HG02588 (cell line): ENCODE measurements around the gene JAM3.

Experiments used
- ATAC-seq: cut with Tn5 transposase; IDR thresholded peaks from one replicate; pipeline ENCODE4 v1.9.1; 2021; ENCODE audit warnings: mild to moderate bottlenecking, moderate library complexity; ENCODE audit not compliant: unreplicated experiment

JAM3 gene

DNA sequence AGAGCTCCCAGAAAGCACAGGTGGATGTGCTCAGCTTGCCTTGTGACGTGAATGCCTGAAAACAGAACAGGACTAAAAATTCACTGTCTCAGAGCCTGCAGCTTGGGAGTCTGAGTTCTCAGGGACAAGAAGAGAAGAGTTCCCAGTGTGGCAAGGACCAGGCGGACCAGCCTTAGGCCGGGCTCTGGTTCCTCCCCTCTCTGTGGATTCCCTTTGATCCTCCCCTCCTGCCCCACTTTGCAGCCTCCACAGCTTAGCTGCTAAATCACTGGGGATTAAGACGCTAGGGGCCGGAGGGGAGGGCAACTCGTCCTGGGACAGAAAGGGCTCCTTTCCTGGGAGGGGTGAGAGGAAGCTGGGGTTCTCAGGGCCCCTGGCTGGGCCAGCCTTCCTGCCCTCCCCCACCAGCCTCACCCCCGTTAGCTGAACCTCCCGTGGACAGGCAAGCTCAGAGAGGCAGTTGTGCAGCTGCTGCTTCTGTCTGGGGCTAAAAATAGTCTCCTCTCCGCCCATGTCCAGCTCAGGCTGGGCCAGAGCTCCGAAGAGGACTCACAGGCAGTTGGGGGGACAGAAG lies 29.9 kb upstream of the JAM3 start:
- ATAC-seq: no peak

DNA sequence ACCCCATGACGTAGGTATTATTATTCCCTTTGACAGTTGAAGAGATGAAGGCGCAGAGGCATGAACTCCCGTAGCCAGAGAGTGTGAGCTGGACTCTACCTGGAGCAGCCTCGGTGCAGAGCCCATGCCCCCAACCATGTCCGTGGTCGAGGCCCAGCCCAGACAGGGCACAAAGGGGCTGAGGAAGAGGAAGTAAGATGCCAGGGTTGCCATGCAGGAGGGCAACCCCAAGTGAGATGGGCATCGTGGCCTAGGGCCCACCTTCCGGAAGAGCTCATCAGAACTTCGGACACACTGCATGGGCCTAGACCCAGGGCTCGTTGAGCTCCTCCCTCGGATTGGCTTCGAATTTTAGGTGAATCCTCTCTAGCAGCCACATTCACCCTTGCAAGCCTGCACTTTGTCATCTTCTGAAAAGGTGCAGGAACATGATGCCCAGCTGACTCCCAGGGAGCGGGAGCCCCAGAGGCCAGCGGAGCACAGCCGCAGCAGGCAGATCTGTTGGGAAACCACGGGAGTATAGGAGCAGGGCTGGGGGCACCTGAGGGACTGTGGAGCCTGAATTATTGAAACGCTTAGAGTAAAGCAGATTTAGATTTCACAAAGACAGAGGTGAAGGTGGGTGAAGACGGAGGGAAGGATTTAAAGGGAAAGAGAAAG lies 29.0 kb upstream of the JAM3 start:
- no peak for ATAC-seq

DNA sequence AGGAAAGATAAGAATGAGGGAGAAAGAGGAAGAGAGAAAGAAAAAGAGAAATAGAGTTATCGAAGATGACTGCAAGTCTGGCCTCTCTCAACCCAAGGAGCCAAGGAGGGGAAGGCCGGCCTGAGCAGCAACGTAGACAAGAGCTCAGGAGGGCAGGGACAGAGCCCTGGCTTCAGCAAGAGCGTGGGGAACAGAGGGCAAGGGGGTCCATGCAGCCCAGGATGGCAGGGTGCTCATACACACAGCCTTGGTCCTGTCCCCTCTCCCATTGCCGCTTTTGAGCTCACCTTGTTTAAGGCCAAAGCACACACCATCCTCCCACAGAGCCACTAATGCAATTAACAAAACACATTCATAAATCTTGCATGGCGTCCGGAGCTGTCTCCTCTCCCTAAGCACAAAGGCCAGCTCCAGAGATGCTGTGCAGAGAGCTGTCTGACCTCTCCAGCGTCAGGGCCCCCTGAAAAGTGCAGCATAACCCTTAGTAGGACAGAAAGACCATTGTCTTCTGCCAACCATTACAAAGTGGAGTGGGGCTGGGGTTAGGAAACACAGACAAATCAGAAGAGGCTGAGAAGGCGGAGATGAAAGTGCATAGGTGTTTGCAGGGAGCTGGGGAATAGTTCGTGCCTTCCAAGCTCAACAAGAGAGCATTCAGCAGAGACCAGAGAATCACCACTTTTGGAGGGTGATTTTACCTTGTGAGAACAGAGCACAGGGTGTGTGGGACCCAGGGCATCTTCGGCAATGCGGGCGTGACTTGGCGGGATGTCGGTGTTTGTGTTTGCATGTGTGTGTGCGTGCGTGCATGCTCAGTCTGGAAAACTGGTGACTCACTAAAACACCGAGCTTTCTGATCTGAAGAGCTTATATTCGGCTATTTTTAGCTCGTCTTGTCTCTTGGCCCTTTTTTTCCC lies 28.2 kb upstream of the JAM3 start:
- no peak for ATAC-seq

DNA sequence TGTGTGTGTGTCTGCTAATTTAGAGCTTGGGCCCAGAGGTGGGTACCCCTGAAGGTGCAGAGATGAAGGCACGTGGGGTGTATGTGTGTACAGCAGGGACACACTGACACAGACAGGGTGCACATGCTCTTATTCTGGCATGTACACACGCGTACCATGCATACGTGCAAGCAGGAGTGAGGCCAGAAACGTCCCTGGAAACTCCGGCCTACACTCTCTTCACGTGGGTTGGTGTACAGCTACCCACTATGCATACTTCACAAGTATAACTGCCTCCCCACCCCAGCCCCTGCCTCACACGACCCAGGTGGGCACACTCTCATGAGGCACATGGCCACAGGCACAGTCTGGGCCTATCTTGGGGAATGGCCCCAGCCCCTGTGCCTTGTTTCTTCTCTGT lies 27.5 kb upstream of the JAM3 start:
- no peak for ATAC-seq

DNA sequence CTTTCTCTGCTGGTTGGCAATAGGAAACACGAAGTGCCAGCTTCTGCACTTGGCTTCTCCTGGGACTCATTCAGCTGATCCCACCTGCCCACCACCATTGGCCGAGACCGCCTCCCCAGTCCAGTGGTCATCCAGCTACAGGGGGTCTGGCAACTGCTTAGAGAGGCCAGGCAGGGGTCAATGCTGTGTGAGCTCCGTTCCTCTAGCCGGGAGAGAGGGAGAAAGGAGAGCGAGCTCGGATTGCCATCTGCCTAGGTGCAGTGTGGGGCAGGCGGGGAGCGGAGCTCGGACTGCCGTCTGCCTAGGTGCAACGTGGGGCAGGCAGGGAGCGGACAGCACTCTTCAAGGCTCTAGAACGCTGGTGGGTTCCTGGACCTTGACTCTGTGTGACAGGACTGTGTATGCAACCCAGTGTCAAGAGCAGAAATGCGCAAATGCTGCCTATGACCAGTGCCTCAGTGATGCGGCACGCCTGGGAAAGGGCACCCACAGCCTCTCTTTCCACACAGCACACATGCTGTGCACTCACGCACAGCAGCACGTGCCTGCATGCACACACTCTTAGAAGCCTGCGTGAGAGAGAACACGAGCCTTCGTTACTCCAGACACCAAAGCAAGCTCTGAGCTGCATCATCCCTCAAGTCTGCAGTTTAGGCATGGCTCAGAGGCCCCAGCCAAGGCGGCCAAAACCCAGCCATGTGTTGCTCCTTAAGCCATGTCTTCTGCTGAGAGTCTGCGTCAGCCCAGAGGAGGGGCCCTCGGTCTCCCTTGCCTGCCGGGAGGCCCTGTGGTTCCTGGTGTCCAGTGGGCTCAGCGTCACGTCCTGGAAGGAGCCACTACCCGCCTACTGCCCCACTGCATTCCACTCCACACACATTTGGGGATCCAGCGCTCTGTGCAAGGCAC lies 26.8 kb upstream of the JAM3 start:
- no peak for ATAC-seq

DNA sequence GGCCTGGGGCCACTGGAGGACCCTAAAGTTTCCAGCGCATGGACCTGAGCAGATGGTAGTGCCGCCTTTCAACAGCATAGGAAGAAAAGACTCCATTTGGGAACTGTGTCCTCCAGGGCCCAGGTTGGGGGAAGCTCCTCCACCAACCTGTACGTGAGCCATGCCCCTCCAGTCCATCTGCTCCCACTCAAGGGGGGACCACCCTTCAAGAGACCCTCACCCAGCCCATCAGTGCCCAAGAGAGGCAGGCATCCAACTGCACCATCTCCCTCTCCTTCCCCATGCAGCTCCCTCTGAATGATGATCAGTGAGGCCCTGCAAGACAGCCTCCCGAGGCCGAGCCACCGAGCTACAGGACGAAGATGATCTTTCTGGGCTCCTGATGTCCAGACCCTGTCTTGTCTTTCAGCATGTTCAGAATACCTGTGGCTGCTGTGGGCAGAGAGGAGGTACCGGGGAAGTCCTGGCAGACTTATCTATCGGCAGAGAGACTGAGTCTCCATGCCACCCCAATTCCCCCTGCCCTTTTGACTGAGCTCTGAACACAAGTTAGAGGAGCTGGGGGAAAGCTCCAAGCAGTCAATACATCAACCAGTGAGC lies 25.0 kb upstream of the JAM3 start:
- no peak for ATAC-seq

DNA sequence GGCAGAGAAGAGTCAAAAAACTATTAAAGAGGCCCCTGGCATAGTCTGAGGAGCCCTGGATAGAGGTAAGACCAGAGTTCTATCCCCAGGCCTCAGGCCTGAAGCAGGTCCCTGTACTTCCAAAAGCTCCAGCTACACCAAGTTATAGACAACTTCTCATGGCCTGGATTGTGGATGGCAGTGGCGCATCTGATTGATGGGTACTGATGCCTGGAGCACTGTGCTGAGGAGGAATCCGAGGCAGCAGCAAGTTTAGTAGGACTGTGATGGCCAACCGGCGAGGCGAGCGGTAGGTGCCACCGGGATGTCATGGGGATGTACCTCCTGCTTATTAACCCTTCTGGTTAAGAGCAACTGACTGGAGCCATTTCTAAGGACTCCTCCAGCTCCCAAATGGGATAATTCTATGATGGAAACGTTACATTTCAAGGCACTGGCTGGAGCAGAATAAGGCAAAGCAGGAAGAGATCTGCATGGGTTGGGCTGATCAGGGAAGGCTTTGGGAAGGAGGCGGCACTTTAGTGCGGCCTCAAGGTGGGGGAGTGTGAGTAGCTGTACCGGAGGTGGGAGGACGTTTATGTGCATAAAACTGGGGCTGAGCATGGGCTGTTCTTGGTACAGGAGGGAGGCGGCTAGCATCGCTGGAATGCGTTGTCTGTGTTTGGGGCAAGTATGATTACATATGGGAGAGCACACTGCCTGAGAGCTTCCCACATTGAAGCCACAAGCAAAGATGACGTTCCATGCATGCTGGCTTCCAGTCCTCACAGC lies 24.2 kb upstream of the JAM3 start:
- no peak for ATAC-seq

DNA sequence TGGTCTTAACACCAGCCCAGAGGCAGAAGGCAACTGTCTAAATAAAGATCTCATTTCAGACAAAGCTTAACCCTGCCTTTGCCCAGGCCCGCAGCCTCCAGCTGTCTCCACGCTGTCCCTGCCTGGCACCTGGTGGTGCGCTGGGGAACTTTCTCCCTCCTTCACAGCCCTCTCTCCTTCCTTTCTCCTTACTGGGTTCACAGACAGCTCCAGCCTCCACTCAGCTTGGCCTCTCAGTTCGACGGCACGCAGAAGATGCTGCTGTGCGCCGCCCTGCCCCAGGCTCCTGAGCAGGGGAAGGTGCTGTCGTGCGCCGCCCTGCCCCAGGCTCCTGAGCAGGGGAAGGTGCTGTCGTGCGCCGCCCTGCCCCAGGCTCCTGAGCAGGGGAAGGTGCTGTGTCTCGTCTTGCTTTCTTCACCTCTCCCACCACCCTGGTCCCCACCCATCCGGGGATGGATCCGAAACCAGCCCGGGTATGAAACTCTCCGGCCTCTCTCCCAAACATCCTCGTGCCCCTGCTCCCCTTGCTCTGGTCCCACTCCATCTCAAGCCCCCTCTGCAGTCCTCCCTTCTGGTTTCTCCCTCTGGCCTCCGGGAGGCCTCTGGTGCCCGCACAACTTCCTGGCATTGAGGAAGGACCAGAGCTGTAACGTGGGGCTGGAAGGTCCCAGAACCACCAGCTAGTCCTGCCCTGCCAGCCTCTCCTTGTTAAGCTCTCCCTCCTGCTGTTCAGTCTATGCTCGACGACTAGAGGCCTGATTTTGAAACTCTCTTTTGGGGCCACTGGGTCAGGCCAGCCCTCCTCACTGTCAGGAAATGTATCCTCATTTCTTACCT lies 22.9 kb upstream of the JAM3 start:
- ATAC-seq: no peak

DNA sequence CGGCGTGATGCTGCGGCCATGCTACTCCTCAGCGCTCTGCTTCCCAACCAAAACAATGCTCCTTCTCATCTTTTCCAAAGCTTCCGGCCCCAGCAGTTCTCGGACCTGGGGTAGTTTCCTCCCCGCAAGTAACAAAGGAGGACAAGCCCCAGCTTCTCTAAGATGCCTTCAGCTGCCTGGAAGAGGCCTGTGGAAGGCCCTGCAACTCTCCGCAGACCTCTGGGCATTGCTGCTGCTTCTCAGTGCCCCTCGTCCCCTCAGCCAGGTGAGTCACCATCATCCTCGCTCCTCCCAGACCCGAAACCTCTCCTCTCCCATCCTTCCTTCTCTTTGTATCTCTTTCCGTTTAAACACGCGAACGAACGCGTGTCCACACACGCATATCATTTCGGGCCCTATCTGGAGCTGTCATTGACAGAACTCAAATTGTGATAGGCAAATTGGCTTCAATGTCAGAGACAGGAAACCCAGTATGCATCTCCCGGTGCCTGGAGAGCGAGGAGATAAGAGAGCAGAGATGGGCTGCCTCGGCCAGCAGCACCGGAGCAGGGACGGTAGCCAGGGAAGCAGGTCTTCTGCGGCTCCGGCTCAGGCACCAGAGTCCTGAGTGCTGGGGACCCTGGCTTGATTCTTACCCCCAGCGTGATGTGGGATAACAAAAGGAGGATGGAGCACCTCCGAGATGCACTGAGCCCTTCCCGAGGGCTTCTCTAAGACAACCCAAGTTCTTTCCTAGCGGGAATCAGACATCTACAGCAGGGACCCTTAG lies 22.0 kb upstream of the JAM3 start:
- ATAC-seq: no peak

DNA sequence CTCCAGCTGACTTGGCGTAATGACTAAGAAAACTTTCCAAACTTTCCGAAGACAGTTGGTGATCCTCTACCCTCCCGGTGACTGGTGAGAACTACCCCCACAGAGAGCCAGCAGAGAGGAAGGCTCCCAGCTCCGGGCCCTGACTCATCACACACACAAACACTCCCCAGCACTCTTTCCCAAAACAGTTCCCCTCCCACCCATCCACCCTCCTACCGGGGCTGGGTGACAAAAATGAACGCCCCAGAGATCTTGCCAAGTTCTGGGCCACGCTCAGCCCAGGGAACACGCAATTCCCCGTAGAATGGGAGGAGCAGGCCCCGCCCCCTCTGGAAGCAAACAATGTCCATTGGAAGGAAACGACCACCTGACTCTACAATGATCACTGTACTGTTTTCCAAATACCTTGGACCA lies 21.3 kb upstream of the JAM3 start:
- no peak for ATAC-seq

DNA sequence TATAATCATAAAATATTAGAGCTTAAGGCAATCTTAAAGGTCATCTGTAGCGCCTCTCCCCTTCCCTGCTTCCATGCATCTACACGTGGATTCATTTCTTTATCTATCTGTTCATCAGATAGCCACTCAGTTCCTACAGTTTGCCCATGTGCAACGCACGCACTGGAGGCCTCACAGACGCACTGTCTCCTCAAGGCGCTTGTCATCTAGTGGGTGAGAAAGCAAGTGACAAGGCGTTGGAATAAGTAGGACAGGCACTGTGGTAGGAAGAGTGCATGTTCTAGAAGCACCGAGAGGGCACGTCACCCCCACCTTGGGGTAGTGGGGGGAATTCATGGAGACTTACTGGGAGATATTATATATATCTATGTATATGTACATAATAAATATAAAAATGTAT lies 20.8 kb upstream of the JAM3 start:
- no peak for ATAC-seq

DNA sequence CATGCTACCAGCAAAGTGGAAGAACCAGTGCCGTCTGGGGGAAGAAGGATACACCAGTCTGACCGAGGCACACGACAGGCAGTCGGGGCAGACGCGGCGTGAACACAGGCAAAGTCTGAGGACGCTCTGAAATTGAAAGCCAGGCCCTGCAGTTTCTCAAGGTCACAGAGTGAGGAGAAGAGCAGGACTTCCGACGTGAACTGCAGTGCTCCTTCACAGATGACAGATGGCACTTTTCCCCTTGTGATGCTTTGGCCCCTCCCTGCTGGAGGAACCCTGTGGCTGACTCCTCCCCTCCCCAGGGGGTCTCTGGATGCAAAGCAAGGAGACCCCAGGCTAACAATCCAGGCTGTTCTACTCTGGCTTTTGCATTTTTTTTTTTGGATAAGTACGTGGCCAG lies 19.6 kb upstream of the JAM3 start:
- ATAC-seq: no peak

DNA sequence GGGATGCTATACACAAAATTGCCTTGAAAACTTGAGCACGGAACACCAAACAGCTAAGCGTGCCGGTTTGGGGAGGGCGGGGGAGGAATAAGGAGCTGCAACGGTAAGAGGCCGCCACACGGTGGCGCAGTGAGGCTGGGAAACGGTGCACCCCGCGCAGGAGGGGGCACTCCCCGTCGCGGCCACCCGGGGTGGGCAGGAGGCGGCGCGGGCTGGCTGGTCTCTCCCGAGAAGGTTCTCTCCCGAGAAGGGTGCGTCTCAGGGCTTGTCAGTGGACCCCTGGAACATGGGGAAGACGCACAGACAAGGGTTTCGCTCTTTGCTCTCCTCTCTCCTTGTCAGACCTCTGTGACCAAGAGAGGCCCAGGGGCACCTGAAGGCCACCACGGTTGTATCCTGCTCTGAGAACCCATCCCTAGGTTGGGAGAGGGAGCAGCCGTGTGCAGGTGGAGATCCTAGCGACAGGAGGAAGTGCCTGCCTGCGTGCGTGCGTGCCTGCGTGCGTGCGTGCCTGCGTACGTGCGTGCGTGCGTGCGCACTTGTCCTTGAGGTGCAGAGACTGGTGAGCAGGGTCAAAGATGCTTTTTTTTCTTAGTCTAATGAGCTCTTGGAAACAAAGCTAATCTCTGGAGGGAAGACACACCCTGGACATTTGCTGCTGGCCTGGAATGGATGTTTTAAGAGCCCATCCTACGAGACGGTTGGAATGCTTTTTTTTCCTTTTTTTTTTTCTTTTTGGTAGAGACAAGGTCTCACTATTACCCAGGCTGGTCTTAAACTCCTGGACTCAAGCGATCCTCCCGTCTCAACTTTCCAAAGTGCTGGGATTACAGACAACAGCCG lies 18.1 kb upstream of the JAM3 start:
- peak; percentile 80 for ATAC-seq

DNA sequence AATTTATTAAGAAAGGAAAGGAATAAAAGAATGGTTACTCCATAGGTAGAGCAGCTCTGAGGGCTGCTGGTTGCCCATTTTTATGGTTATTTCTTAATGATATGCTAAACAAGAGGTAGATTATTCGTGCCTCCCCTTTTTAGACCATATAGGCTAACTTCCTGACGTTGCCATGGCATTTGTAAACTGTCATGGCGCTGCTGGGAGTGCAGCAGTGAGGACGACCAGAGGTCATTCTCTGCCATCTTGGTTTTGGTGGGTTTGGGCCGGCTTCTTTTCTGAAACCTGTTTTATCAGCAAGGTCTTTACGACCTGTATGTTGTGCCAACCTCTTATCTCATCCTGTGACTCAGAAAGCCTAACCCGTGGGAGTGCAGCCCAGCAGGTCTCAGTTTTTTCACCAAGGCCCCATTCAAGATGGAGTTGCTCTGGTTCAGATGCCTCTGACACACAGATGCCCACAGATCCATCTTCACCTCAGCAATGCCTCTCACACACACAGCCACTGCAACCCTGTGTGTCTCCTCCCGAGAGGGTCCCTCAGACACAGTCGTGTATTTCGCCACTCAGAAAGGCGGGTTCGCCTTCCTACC lies 16.4 kb upstream of the JAM3 start:
- no peak for ATAC-seq

DNA sequence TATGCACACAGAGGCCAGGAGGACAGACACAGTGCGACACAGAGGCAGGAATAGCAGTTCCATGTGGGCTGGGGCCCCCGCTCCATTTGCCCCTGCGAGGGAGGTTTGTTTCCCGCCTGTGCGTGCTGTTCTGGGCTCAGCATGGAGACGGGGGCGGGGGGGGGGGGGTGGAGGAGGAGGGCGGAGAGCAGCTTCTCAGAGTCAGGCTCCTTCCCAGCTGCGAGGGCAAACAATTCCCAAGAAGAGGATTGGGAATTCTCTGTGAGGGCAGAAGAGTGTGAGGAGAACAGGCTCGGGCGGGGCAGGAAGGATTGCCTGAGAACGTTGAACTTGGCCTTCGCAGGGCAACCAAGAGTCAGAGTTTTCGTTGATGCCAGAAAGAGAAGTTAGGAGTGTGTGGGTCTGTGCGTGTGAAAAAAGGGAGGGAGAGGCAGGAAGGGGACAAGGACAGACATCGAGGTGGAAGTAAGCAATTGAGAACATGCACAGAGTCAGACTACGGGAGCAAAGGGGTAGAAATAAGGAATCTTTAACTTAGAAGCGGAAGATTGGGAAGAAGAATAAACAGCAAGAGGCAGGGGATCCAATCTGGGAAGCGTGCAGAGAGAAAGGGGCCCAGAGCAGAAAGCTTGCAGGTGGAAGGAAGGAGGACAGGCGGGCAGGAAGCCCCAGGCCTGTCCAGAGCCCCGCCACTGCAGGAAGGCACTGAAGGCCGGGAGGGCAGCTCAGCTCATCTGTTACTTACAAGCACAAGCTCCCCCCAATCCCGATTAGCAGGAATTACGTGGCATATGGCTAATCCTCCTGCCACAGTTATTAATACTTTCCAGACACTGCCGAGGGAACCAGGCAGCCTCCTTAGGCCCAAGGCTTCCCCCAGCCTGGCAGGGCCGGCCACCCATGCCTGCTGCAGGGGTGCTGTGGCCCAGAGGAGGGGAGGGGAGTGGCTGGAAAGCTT lies 15.6 kb upstream of the JAM3 start:
- ATAC-seq: no peak

DNA sequence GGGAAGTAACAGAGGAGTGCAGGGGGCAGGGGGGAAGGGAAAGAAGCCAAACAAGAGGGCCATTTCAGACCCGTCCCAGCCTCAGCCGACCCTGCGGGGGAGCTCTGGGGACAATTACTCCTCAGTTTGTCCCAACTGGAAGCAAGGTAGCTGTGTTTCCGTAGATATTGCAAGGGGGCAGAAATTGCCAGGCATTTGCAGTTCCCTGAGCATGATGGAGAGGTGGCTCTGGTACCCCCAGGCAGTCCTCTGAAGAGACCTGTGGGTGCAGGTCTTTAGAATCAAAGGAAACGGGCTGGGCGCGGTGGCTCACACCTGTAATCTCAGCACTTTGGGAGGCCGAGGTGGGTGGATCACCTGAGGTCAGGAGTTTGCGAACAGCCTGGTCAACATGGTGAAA lies 13.8 kb upstream of the JAM3 start:
- ATAC-seq: no peak
